HEK293T (cell line): ENCODE results near the gene TRAM1L1.

Experiments used
- CTCF ChIA-PET: fragments of 350-600 bp; formaldehyde crosslinking; extraction: SDS; loops from one replicate; lab custom pipeline; 2021; ENCODE audit warnings: antibody characterized with exemption, inconsistent platforms; lab: Yijun Ruan, JAX
- POLR2A ChIA-PET: fragments of 350-600 bp; formaldehyde crosslinking; extraction: SDS; loops from one replicate; lab custom pipeline; 2020; ENCODE audit warnings: antibody characterized with exemption, inconsistent platforms; lab: Yijun Ruan, JAX
- DNase-seq: peaks from one replicate; pipeline ENCODE4 v3.0.0; 2012; ENCODE audit warnings: mixed read lengths; ENCODE audit errors: extremely low spot score
- ARNT ChIP-seq: fragments of 450-650 bp; IDR thresholded peaks from 2 replicates; pipeline ENCODE4 v1.6.1; 2017; ENCODE audit warnings: mild to moderate bottlenecking
- BHLHE40 ChIP-seq: fragments of 450-650 bp; IDR thresholded peaks from 2 replicates; pipeline ENCODE4 v1.6.1; 2016; ENCODE audit warnings: mild to moderate bottlenecking, moderate library complexity, borderline replicate concordance
- CTBP1 ChIP-seq: fragments of 450-650 bp; IDR thresholded peaks from 2 replicates; pipeline ENCODE4 v1.6.1; 2016; ENCODE audit warnings: borderline replicate concordance
- ELF4 ChIP-seq: fragments of 450-650 bp; IDR thresholded peaks from 2 replicates; pipeline ENCODE4 v1.6.1; 2017; ENCODE audit warnings: antibody characterized with exemption
- FOXA1 ChIP-seq: fragments of 450-650 bp; IDR thresholded peaks from 2 replicates; pipeline ENCODE4 v1.6.1; 2016; ENCODE audit warnings: mild to moderate bottlenecking
- FOXK2 ChIP-seq: fragments of 450-650 bp; IDR thresholded peaks from 2 replicates; pipeline ENCODE4 v1.6.1; 2016; ENCODE audit warnings: mild to moderate bottlenecking
- FOXM1 ChIP-seq: fragments of 450-650 bp; IDR thresholded peaks from 2 replicates; pipeline ENCODE4 v1.6.1; 2017; ENCODE audit warnings: mild to moderate bottlenecking, borderline replicate concordance
- HDGF ChIP-seq: fragments of 450-650 bp; IDR thresholded peaks from 2 replicates; pipeline ENCODE4 v1.6.1; 2017; ENCODE audit warnings: antibody characterized with exemption, borderline replicate concordance
- L3MBTL2 ChIP-seq: fragments of 450-650 bp; conservative IDR thresholded peaks from 2 replicates; pipeline ENCODE4 v1.6.1; 2016; ENCODE audit warnings: mild to moderate bottlenecking
- LEF1 ChIP-seq: fragments of 450-650 bp; IDR thresholded peaks from 2 replicates; pipeline ENCODE4 v1.6.1; 2017; ENCODE audit warnings: mild to moderate bottlenecking, borderline replicate concordance
- NFRKB ChIP-seq: fragments of 450-650 bp; IDR thresholded peaks from 2 replicates; pipeline ENCODE4 v1.6.1; 2016; ENCODE audit warnings: mild to moderate bottlenecking, moderate library complexity
- PKNOX1 ChIP-seq: fragments of 450-650 bp; IDR thresholded peaks from 2 replicates; pipeline ENCODE4 v1.6.1; 2016
- SP1 ChIP-seq: fragments of 450-650 bp; IDR thresholded peaks from 2 replicates; pipeline ENCODE4 v1.6.1; 2017
- SUZ12 ChIP-seq: fragments of 450-650 bp; IDR thresholded peaks from 2 replicates; pipeline ENCODE4 v1.6.1; 2016; ENCODE audit warnings: mild to moderate bottlenecking
- TARDBP ChIP-seq: fragments of 450-650 bp; IDR thresholded peaks from 2 replicates; pipeline ENCODE4 v1.6.1; 2016
- ZNF384 ChIP-seq: fragments of 450-650 bp; IDR thresholded peaks from 2 replicates; pipeline ENCODE4 v1.6.1; 2016

Gene TRAM1L1

DNA sequence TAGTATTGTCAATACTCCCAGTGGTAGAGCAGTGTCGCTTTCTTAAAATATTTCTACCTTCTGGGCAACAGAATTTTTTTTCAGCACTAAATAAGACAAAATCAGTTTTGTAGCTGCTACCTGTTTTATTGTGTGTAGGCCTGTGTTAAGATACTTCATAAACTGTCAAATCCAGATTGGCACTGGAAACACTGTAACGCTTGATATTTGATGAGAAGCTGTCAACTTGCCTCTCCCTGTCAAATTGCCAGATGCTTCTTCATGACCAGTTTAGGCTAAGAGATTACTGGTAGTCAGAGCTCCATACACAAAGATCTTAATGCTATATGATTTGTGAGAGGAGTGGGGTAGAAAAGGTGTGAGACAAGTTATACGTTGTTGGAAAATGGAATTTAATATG lies 17.3 kb downstream of the TRAM1L1 start:
- TF ChIP-seq FOXA1 (no peak), LEF1 (no peak), CTBP1 (no peak), NFRKB (no peak), PKNOX1 (no peak), L3MBTL2 (no peak), ARNT (no peak), FOXM1 (no peak), SP1 (no peak), ZNF384 (no peak), BHLHE40 (no peak), SUZ12 (no peak), FOXK2 (no peak), TARDBP (no peak), HDGF (no peak)
- DNase-seq: no peak
- POLR2A ChIA-PET: no interaction called here
- CTCF ChIA-PET: no interaction called here

DNA sequence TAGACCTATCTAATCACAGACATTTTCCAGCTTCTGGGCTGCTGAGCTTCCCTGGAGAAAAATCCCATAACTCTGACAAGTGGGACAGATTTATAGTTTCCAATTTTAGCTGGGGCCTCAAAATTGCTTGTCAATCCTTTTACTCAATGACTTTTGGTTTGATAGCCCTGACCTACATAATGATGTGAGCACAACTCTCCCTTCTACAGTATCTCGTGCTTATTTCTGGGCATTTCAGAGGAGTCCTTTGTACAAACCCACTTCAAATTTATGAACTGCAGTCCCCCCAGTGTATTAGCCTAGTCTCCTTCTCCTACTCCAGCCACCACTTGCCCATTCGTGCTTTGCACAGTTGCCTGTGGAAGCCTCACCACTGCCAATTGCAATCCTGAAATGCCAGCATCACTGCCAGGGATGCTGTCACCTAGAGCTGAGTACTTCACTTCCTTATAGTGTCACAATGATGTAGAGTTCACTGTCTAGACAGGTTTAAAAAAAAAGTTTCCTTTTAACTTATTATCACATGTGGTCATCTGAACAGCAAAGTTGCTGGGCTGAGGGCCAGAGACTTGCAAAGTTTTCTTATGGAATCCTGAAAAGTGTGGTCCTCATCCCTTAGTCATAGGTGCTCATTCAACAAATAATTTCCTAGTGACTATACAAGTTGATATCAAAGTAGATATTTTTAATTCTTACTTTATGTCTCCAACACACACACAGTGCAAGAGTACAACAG lies 21.2 kb downstream of the TRAM1L1 start:
- ChIA-PET CTCF (no interaction called here), POLR2A (no interaction called here)
- no peak for DNase-seq

DNA sequence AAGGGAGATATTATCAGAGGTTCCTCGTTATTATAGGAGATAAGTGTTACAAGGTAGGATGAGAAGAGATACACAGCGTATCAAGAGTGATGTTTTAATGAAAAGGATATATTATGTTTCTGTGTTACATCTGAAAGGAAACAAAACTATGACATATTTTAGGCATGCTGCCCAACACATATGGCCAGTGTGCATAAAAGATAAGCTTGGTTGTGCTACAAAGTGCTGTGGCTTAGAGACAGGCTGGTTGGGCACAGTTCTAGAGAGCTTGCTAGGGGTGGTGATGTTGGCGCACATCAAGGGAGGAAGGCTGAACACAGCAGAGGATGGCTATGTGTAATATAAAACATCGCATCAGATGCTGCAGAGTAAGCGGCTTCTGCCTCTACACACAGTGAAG lies 42.4 kb downstream of the TRAM1L1 start:
- ChIA-PET CTCF (no interaction called here), POLR2A (no interaction called here)
- TF ChIP-seq SP1 (no peak), TARDBP (no peak), ELF4 (no peak), FOXM1 (no peak), NFRKB (no peak), FOXA1 (no peak), HDGF (no peak), CTBP1 (no peak), FOXK2 (no peak), ZNF384 (no peak), L3MBTL2 (no peak), LEF1 (no peak)

More for the DNA sequence above, 21.2 kb downstream of the TRAM1L1 start:
- TF ChIP-seq ARNT (no peak), PKNOX1 (peak; percentile 57; the same call in 1 of the 2 replicates)

More for the DNA sequence above, 42.4 kb downstream of the TRAM1L1 start:
- DNase-seq: no peak
